22Rv1 (cell line): Measurements from ENCODE around the gene ELMOD1.

Experiments
- ZFX ChIP-seq: fragments of 450-650 bp; IDR thresholded peaks from 2 replicates; pipeline ENCODE4 v1.6.1; 2017; ENCODE audit warnings: antibody characterized with exemption, borderline replicate concordance
- TF ChIP-seq, protein P1 (sequence below): fragments of 450-650 bp; IDR thresholded peaks from 2 replicates; pipeline ENCODE4 v1.5.1; 2017; ENCODE audit warnings: mild to moderate bottlenecking

DNA sequence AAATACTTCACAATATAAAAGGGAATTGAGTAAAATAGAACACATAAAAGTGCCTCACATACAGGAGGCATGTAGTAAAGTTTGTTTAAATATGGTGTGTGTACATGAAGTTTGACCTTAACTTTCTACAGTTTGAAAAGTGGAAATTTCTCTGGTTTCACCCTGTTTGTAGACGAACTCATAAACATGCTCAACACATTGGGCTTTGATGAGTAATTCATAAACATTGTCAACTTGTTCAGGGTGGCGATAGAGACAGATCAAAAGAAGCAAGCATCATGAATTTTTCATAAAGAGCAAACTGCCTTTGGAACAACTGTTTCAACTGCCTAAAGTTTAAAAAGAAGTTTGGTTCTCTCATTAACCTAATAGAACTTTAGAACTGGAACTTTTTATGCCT lies 111.8 kb downstream of the ELMOD1 start:
- TF ChIP-seq, protein P1, sequence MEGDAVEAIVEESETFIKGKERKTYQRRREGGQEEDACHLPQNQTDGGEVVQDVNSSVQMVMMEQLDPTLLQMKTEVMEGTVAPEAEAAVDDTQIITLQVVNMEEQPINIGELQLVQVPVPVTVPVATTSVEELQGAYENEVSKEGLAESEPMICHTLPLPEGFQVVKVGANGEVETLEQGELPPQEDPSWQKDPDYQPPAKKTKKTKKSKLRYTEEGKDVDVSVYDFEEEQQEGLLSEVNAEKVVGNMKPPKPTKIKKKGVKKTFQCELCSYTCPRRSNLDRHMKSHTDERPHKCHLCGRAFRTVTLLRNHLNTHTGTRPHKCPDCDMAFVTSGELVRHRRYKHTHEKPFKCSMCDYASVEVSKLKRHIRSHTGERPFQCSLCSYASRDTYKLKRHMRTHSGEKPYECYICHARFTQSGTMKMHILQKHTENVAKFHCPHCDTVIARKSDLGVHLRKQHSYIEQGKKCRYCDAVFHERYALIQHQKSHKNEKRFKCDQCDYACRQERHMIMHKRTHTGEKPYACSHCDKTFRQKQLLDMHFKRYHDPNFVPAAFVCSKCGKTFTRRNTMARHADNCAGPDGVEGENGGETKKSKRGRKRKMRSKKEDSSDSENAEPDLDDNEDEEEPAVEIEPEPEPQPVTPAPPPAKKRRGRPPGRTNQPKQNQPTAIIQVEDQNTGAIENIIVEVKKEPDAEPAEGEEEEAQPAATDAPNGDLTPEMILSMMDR, result no peak
- no peak for TF ChIP-seq ZFX
